GM18907 (cell line): ENCODE measurements around the gene ABCG5.

ENCODE experiments used
- ATAC-seq: cut with Tn5 transposase; IDR thresholded peaks from one replicate; pipeline ENCODE4 v1.9.1; 2021; ENCODE audit warnings: mild to moderate bottlenecking, moderate library complexity; ENCODE audit not compliant: unreplicated experiment

ABCG5 gene

GRCh38 chr2:43838560-43839267 lies at the start of gene ABCG5, which contains the start of gene ABCG8:
TSS of gene ABCG5 (minus strand) at chr2:43838839. CDS start at chr2:43838679, 160 bp downstream.
TSS of gene ABCG8 (plus strand) at chr2:43838971. CDS start at chr2:43839054, 83 bp downstream.
- ATAC-seq: no peak

GRCh38 chr2:43887176-43887575 lies 48.5 kb upstream of the ABCG5 start:
- ATAC-seq: no peak

DNA sequence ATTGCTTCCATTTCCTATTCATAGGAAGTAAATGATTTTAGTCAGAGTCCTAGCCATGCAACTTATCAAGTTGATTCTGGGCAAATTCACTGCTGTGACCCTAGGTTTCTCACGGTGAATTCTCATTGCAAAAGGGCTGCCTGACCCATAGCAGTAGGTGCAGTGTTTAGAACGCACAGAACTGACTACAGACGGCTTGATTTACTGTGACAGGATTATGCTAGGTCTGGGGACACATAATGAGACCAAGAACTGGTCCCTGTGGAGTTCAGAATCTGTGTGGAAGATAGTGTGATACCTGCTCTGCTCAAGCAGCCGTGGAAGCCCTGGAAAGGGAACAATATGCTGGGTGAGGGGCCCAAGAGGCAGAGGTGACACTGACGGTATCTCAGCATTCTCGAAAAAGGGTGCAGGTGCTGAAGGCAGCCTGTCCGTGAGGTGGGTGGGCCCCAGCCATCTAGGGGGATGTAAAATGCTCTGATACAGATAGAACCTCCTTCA lies 46.5 kb upstream of the ABCG5 start:
- ATAC-seq: no peak

DNA sequence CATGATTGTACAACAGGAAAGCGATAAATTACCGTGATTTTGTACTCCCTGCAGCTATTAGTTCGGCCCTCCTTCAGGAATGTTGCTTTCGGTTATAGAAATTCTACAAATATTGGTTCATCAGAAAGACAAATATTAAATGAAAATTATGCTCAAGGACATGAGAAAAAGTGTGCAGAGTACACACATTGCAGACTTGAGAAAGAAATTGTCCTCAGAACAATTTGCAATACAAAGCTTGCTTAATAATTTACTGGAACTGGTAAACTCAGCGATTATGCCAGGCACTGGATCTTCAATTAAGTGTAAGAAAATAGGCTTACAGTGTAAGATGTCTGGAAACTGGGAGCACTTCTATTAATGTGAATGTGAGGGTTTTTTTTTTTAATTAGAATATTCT lies 46.0 kb upstream of the ABCG5 start:
- ATAC-seq: no peak

- ATAC-seq: no peak
These were observed 43.7 kb upstream of the ABCG5 start for GRCh38 chr2:43882312-43882711.

GRCh38 chr2:43880952-43881351 lies 42.3 kb upstream of the ABCG5 start:
- ATAC-seq: no peak

DNA sequence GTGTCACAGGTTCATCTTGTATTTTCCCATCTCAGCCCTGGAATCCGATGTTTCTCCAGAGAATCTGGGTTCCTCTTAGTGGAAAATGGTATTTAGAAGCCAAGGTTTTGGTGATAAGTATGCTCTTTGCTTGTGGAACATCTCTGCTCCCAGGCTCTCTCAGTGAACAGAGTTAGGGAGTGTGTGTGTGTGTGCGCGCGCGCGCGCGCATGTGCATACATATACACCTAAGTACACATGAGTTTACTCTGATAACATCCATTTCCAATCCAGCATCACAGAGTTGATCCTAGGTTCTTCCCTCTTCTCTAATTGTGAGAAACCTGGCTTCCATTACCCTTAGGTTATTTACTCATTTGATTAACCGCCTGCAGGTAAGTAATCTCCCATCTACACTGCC lies 41.8 kb upstream of the ABCG5 start:
- no peak for ATAC-seq

DNA sequence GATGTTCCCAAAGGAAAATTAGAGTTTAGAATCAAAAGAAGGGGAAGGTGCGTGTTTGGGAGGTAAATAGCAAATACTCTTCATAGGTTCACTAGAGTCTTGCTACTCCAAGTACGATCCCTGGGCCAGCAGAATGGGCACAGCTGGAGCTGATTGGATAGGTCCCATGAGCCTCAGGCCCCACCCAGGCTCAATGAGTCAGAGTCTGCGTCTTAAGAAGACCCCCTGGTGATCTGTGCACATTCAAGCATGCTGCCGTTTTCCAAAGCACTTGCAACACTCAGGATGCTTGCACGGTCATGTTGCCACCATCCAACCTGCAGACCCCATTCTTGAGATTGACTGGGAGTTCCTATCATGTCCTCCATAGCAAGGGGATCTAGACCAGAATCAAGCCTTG lies 40.6 kb upstream of the ABCG5 start:
- no peak for ATAC-seq

- ATAC-seq: peak; percentile 81
These were observed 39.3 kb upstream of the ABCG5 start for GRCh38 chr2:43877782-43878464.

DNA sequence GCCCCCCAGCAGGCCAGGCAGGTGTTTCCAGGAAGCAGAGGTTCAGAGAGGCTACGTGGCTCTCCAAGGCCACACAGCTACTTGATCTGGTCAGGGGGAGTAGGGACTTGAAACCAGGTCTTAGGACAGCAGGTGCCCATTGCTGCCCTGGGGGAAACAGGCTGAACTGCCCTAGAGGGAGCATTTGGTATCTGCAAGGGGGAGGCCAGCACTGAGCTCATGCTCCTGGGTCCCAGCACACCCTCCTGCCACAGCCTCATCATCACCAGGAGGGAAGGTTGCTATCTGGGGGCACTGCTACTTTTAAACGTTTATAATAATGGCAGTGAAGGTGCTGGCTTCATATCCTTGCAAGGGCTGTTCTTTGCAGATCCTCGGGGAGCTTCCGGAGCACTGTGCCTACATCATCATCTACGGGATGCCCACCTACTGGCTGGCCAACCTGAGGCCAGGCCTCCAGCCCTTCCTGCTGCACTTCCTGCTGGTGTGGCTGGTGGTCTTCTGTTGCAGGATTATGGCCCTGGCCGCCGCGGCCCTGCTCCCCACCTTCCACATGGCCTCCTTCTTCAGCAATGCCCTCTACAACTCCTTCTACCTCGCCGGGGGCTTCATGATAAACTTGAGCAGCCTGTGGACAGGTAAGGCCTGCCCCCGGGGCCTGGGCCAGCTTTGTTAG lies 36.3 kb upstream of the ABCG5 start:
- no peak for ATAC-seq

- no peak for ATAC-seq
These were observed 33.5 kb upstream of the ABCG5 start for GRCh38 chr2:43872151-43872550.

- no peak for ATAC-seq
These were observed 16.7 kb upstream of the ABCG5 start for GRCh38 chr2:43855292-43855691.

DNA sequence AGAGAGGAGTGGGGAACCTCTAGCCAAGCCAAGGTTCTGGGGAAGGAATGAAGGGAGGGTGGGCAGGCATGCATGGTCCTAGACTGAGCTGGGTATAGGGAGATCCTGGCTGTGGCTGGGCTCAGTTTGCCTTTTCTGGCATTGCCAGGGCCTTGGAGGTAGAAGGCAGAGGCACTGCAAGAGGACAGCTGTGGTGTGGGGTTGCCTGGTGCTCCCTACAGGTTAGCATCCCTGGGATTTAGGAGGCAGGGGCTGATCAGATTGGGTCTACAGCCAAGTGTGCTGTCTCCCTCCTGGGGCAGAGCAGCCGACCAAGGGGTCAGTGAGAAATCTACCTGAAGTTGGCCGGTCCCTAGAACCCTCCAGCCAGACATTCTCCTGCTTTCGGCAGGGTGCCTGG lies 16.0 kb upstream of the ABCG5 start:
- ATAC-seq: no peak

DNA sequence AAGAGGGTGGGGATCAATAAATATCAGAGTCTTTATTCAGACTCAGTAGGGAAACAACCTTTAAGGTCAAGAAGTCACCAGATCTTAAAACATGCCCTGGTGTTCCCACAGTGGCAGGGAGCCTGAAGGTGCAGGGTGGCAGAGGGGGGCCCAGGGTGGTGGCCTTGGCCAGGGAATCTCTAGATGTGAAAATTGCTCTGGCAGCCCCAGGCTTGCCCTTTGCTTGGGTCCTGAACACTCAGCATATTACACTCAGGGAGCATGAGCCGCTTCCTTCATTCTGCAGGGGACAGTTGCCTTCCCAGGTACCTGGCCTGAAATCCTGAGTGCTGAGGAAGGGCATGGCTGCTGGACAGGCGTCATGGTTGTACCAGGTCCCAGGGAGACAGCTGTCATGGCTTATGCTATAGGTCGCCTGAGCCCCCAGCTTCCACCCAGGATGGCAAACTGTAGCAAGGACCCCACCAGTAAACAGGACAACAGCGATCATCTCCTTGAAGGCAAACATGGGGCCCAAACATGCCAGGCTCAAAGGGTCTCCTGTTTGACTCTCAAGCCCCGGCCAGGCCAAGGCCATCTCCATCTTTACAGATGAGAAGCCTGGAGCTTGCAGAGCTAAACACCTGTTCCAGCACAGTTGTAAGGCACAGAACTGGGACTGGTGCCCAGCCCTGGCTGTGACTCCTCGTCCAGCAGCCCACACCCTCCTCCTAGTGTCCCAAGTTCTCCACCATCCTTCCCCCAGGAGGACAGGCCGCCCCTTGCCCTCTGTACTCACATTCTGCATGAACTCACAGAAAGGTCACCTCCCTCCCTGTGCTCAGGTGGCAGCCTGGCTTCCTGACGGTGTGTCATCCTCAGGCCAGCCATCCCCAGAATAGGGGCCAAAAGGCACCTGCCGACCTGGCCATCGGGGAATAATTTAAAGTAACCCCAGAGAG lies 14.8 kb upstream of the ABCG5 start:
- ATAC-seq: no peak

- no peak for ATAC-seq
These were observed 13.6 kb upstream of the ABCG5 start for GRCh38 chr2:43852196-43852730.

GRCh38 chr2:43851011-43851980 lies 12.7 kb upstream of the ABCG5 start:
- ATAC-seq: no peak

GRCh38 chr2:43848214-43848613 lies 9.6 kb upstream of the ABCG5 start:
- no peak for ATAC-seq

DNA sequence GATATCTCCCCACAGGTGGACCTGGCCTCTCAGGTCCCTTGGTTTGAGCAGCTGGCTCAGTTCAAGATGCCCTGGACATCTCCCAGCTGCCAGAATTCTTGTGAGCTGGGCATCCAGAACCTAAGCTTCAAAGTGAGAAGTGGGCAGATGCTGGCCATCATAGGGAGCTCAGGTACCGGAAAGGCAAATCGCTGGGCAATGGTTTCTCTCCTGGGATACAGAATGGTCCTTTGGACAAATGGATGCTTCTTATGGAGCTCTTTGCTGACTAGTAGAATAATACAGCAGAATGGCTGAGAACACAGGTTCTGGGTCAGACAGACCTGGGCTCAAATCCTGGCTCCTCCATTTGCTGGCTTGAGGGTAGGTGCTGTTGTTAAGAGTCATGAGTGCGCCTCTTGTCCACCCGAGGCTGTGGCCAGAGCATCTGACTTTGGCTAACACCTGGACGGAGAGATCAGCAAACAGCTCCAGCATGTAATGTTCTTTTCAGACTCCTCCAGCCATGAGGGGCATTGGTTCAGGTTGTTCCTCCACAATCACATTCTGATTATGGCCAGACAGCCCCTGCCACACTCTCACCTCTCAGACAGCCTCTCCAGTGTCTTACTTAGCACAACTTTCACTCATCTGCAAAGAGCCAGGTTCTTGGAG lies 7.6 kb upstream of the ABCG5 start:
- ATAC-seq: no peak

DNA sequence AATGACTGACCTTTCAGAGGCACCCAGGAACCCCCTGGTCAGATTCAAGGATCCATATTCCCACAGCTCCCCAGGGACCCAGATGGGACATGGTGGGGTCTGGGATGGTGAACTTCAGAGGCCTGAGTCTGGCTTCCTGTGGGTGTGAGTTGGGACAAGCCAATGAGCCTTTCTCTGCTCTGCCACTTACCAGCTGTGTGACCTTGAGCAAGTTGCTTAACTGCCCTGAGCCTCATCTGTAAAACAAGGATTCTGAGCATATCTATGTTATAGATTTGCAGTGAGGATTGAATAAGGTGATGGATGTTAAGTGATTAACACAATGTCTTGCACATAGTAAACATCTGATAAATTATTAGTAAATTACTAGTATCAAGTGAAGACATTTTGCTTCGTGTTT lies 6.5 kb upstream of the ABCG5 start:
- ATAC-seq: no peak
